OCI-LY7 (cell line): ENCODE data around the gene EIF2D.

Experiments
- EZH2phosphoT487 ChIP-seq: fragments of 200-600 bp; sonication (generic); IDR thresholded peaks from 2 replicates; pipeline ENCODE4 v1.6.1; 2018; ENCODE audit warnings: low read depth, borderline replicate concordance, mild to moderate bottlenecking, mixed run types, antibody characterized with exemption, low read length, moderate library complexity, mixed read lengths
- TF ChIP-seq, protein P1 (sequence below): fragments of 200-600 bp; sonication (generic); conservative IDR thresholded peaks from 2 replicates; pipeline ENCODE4 v1.5.1; 2014; ENCODE audit warnings: mild to moderate bottlenecking, antibody characterized with exemption, low read length, moderate library complexity, mixed read lengths

DNA sequence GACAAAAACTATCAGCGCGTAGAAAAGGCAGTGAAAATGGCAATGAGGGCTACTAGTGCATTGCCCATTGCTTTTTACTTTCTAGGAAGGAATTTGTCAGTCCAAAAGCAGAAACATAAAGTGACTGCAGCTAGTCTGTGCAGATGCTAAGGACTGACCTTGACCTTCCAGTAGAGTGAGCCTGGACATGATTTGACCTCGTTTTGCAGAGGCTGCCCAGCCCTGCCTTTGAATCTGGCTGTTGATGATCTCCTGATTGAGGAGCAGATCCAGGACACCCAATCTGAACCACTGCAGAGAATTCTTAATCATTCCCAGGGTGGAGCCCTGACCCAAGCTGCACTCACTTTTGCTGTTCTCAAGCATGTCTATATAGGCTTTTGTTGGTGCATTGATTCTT is 44.7 kb upstream of the EIF2D start:
- TF ChIP-seq, protein P1, sequence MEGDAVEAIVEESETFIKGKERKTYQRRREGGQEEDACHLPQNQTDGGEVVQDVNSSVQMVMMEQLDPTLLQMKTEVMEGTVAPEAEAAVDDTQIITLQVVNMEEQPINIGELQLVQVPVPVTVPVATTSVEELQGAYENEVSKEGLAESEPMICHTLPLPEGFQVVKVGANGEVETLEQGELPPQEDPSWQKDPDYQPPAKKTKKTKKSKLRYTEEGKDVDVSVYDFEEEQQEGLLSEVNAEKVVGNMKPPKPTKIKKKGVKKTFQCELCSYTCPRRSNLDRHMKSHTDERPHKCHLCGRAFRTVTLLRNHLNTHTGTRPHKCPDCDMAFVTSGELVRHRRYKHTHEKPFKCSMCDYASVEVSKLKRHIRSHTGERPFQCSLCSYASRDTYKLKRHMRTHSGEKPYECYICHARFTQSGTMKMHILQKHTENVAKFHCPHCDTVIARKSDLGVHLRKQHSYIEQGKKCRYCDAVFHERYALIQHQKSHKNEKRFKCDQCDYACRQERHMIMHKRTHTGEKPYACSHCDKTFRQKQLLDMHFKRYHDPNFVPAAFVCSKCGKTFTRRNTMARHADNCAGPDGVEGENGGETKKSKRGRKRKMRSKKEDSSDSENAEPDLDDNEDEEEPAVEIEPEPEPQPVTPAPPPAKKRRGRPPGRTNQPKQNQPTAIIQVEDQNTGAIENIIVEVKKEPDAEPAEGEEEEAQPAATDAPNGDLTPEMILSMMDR, result no peak
- no peak for TF ChIP-seq EZH2phosphoT487
